Inflammatory macrophage treated with lipopolysaccharide for 4 hours (primary cell): ENCODE results near the gene P4HB.

Experiments
- DNase-seq: peaks from one replicate; pipeline ENCODE4 v3.0.0-alpha.2; 2020

P4HB gene

DNA sequence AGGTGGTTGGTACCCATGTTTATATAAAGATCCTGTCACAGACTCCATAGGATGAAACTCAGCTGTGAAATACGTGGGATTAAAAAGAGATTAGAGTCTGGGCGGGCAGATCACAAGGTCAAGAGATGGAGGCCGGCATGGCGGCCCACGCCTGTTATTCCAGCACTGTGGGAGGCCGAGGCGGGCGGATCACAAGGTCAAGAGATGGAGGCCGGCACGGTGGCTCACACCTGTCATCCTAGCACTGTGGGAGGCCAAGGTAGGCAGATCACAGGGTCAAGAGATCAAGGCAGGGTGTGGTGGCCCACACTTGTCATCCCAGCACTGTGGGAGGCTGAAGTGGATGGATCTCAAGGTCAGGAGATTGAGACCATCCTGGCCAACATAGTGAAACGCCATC, 35.1 kb upstream of the P4HB start:
- DNase-seq = no peak

DNA sequence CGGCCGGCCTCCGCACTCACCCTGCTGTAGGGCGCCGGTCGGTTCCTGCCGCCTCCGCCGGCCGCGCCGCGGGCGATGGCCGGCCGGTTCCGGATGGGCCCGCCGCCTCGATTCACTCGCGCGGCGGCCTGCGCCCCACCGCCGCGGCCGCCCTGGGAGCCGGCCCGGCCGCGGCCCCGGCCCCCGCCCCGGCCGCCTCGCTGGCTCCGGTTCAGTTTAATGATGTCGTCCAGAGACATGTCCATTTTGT, 30.9 kb upstream of the P4HB start:
- no peak for DNase-seq

DNA sequence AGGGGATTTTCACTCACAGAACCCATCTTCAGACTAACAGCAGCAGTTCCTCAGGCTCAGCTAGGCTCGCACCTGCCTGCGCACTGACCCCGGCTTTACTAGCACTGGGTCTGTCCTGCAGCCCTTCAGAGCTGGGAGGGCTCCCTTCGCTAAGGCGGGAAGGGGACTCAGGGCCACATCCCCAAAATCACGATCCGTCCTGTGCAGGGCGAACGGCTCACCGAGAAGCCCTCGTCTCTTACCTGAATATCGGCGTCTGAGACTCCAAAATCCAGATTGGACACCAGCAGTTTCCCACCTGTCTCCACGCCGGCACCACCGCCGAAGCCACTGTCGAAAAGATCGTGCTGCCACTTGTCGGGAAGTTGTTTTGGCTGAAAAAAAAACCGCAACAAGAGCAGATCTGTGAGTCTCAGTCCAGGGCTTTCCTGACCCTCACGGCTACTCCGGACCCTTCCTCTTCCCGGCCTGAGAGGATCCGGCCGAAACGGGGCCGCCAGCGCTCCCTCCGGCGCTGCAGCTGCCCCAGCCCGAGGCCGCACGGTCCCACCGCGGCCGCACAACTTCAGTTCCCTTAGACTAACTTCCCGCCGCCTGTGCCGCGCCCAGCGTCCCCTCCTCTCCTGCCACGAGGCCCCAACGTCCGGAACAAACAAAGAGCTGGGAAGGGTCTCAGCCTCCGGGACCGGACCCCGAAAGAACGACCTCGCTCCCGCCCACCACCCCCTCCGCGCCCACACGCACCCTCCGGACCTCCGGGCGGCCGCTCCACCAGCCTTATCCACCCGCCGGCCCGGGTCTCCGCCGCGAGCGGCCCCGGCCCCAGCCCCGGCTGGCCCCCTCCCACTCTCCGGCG, 30.3 kb upstream of the P4HB start:
- peak; percentile 33 for DNase-seq

DNA sequence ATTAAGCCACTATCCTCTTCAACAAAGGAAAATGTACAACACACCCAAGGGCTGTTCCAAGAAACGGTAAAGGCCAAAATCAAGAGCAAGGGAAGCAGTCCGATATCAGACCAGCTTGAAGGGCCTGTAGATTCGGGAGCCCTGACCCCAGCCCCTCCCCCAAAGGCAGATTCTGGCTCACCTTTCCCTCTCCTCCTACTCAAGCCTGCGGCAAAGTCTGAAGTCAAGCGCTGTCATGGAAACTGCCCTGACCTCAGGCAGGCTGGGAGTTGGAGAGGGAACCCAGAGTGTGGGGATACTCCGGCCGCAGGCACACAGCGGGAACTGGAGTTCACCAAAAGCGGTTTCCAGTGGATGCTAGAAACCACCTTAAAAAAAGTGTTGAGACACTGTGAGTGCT, 29.3 kb upstream of the P4HB start:
- no peak for DNase-seq

DNA sequence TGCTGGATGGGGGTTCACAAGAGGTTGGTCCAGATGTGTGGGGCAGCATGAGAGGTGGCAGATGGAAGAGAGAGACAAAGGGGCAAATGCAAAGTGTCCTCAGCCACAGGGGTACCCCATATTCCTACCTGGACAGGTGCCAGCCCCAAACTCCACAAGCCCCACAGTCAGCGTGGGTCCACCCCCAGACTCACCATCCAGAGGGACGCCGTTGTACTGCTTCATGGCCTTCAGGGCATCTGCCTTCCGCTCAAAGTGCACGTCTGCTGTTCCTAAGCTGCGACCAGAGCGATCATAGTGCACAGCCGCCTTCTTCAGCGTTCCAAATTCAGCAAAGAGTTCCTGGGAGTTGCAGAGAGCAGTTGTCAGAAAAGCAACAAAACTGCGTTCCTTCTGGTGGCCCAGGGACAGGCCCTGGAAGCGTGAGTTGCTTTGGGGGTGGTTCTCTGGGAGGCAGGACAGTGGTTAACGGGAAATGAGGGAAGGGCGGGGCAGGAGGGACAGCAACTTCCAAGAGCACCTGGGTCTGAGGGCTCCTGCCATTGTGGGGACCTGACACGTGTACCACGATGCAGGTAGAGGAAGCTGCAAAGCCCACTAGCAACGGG, 28.8 kb upstream of the P4HB start:
- no peak for DNase-seq

DNA sequence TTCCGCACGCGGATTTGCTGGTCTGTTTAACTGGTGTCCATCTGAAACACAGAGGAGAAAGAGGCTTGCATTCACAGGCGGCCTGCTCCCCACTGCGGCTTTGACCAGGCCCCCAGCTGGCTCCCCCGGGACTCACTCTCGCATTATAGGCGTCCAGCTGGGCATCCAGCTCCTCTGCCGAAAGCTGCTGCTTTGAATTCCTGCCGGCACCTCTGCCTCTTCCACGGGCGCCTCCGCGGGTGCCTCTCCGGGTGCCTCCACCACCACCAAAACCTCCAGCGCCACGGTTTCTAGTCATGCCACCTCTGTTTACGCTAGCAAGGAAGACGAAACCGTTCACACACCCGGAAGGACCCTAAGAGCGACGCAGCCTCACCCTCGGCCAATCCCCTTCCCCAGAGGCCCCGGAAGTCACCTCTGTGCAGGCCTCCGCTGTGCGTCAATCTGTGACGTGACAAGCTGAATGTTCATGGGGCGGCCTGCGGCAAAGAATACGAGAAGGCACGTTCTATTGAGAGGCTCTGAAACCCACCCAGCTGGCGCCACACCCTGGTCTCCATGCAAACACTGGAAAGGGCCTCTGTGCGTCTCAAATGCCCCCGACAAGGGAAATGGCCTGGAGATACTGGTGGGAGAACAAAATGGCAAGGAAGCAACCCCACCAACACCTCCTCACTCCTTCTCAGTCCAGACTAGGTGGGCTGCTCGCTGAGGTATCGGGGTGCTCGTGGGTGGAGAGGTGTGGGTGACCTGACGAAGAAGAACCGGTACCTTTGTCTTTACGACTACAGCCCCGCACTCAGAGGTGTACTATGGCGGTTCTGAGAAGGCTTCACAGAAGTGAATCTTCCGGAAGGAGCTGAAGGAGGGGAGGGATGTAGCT, 28.0 kb upstream of the P4HB start:
- no peak for DNase-seq

DNA sequence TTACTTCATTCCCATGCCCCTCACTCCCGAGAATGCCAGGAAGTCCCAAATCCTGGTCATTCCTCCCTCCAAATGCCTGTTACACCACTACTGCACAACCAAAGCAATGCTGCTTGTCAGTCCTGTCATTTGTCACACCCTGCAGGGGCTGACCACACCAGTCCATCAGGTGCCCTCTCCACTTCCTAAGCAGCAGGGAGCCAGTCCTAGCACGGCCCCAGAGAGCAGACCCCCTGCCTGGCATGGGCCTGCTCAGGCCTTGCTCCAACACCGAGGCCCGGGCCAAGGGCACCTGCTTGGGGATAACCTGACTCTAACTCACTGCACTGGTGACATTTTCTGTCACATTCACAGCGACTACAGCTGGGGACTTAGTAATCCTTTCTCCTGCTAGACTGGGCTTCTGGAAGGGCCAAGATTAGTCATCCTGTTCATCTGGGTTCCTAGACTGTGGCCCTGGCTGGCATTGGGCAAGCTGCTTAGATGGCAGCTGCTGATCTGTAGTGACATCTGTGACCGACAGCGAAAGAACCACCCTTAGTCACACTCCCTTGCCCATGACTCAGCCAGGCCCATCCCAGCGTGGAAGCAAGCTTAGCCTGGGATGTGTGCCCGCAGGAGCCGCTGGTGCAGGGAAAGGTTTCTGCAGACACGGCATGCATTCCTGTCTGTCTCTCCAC, 25.7 kb upstream of the P4HB start:
- DNase-seq = peak; percentile 40

DNA sequence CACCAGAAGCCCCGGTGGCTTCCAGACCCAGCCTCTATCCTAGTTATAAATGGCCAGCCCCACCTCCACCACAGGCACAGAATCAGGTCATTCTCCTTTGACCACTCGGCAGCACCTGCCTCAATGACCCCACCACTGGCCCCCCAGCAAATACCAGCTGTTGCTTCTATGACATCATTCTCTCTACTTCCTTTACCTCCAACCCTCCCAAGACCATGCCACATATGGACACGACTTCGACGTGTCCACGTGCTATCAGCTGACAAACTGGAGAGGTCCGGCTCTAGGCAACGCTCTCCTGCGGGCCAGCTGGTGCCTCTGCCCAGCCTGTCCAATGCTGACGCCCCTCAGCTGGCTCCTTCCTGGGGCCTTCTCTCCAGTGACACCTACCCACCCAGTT, 25.1 kb upstream of the P4HB start:
- no peak for DNase-seq

DNA sequence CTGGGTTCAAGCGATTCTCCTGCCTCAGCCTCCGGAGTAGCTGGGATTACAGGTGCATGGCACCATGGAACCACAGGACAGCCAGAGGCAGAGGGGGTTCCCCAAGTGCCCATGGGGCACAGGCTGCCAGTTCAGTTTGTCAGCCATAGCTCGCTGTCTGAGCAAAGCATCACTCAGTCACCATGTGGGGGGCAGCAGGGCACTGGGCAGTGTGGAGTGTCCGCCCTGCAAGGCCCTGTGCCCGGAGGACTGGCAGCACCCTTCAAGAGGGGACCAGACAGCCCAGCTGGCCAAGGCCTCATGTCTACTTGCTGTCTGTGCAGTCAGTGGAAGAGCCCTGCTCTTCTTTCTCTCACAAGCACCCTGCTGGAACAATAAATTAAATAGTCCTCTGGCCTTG, 24.6 kb upstream of the P4HB start:
- no peak for DNase-seq

DNA sequence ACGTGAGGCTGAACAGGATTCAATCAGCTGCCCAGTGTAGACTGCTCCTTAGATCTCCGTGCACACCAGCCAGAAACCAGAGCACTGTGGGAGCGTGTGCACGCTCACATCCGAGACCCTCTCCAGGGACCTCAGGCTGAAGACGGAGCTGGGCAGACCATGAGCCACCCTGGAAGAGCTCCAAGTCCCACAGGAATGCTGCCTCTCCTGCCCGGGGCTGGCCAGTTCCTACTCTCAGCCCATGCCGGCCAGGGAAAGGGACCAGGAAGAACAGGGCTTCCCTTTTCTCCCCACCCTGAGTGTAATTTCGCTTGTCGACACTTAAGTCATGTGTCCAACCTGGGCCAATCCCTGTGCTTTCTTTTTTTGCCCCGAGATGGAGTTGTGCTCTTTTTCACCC, 24.2 kb upstream of the P4HB start:
- DNase-seq = no peak

DNA sequence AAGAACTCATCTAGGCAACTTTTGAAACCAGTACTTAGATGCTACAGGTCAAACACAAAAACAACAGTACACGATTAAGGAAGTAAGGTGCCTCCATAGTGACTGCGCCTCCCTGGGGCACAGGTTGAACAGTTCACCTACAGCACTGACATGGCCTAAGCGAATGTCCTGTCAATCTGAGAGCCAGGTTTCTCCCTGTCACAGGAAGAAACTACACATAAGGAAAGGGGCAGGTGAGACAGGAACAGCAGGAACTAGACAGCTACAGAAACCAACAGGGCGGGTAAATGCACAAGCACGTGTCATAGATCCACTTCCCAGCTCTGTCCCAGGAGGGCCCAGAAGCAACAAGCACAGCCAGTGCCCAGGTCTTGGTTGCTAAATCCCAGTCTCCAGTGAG, 18.8 kb upstream of the P4HB start:
- DNase-seq = no peak

DNA sequence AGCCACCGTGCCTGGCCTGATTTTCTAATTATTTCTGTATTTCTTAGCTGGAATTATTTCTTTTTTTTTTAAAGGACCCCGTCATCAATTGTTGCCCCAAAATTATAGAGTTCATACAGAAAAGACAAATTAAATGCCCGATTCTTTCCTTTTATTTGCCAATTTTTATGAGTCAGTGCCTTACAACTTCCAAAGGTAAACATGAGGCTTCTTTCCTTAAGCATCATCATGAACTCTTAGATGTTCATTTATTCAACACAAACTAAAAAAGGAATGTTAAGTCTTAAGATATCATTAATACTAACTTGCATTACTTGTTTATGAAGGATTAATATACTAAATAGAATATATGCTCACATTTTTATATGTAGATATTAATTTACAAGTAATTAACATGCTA, 18.0 kb upstream of the P4HB start:
- DNase-seq = no peak

DNA sequence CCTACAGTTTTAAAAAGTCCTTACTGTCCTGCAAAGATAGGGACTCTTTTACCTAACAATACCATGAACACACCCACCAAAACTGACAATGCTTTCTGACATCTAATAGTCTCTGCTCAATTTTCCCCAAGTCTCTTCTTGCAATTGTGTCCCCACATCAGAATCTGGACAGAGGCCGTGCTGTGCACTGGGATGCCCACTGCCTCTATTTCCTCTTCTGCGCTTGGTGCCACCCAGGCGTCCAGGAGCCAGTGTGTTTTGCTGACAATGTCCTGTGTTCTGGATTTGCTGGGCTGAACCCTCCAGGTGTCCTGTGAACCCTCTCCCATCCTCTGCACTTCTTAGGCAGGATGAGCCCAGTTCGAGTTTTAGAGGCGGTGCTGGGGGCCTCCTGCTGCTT, 17.2 kb upstream of the P4HB start:
- DNase-seq = no peak

DNA sequence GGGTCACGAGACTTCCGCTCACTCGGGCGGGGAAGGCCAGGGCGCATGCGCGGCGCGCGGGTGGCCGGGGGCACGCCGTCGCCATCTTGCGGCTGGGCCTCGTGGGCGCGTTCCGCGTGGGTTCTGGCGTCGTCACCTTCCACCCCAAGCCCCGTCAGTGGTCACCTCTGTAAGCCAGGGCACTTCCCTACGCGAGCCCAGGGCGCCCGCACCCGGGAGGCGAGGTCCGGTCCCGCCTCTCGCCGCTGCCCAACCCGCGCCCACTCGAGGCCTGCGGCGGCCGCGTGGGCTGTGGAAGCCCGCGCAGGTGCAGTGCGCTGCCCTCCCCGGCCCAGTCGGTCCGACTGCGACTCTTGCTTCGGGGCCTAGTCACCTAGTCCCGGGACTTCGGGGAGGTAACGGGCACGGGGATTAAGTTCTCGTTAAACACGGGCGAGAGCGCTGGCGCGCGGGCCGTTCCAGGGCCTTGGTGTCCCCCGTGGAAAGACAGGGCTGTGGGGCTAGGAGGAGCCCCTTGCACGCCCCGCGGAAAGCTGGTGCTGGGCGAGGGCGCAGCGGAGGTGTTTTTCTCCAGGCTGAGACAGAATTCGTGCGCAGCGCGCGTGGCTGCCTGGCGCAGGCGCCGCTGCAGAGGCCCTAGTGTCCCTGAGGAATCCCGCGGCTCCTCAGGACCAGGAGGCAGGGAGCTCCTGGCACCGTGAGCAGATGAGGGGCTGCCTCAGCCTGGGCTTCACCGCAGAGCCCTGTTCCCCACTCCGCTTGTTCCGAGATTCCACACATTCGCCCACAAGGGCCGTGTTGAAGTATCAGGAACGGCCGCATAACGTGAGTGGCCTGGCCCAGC, 11.3 kb upstream of the P4HB start:
- DNase-seq = peak; percentile 94

DNA sequence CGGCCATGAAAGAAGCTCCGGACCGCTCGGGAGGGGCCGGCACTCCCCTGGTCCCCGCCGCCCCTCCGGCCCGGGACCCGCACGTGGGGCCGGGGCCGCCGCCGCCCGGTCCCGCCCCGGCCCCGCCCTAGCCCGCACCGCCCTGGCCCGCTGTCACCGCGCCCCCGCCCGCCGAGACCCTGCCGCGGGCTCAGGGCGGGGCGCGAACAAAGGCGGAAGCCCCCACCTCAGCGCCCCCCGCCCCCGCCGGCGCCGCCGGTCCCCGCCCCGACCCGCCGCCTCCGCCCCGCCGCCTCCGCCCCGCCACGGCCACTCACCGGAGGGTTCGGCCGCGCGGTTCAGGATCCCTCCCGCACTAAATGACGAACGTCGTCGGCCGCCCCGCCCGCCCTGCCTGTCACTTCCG, 10.6 kb upstream of the P4HB start, which contains the start of gene ARHGDIA:
ARHGDIA (minus strand) TSS at position 357 of the 406 bp plus-strand sequence. CDS start 1,407 bp downstream, outside the sequence.
- DNase-seq = no peak

DNA sequence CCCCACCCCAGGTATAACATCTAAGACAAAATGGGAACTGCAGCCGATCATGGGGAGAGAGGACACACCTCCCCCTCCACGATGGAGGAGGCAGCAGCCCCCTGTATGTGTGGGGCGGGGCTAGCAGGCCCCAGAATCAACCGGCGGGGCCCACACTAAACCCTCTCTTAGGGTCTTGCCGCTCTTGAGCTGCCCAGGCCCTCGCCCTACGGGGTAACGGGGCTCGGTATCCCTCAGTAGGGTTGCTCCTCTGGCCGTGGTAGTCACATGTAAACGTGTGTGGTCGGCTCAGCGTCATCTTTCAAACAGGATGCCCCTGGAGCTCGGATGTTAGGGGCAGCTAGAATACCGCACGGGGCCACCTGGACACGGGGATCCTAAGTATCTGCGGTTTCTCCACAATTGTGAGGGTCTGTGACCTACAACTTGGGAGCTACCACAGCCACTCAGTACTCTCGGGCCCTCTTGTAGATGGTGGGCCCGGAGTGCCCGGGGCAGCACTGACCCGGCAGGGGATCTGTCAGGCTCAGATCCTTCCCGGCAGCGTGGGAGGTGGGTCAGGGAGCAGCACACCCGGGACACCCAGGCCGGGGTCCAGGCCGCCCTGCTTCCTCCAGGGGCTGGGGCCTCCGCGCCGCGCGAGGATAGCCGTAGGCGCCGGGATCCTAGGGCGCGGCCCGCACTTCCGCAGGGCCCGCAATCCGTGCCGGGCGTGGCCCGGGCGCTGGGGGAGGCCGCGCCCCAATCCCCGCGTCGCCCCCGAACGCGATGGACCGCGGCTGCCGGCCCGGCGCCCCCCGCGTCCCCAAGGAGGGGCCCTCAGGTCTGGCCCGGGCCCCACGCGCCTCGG, 10.0 kb upstream of the P4HB start:
- peak; percentile 54 for DNase-seq

DNA sequence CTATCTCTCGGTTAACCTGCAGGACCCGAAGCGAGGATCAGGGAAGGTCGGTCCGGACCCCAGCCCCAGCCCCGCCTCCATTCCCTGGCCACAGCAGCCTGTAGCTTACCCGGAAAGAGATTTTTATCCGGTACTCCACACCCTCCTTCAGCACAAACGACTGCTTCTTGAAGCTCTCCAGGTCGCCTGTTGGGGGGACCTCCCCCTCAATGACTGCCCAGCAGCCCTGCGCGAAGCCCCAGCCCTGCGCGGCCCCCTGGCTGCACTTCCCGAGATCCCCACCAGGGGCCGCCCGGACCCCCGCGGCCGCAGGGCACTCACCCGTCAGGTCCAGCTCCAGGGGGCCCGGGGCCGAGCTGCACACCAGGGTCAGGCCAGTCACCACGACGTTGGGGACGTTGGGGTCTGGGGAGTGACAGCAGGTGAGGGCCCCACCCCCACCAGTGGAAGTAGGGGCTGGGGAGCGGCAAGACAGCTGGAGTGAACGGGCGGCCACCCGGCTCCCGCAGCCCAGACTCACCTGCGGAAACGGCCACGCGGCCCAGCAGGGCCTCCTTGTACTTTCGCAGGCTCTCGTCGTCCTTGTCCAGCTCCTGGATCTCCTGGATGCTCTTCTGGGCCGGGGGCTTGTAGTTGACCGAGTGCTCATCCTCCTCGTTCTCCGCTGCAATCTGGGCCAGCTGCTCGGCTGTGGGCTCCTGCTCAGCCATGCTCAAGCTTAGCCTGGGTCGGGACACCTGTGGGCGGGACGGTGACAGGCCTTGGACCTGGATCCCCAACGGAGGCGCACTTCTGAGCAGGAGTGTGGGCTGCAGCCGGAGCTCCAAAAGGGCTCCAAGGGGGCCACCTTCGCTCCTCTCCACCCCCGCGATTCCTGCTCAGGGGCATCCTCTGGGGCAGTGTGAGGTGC, 9.1 kb upstream of the P4HB start:
- DNase-seq = no peak

DNA sequence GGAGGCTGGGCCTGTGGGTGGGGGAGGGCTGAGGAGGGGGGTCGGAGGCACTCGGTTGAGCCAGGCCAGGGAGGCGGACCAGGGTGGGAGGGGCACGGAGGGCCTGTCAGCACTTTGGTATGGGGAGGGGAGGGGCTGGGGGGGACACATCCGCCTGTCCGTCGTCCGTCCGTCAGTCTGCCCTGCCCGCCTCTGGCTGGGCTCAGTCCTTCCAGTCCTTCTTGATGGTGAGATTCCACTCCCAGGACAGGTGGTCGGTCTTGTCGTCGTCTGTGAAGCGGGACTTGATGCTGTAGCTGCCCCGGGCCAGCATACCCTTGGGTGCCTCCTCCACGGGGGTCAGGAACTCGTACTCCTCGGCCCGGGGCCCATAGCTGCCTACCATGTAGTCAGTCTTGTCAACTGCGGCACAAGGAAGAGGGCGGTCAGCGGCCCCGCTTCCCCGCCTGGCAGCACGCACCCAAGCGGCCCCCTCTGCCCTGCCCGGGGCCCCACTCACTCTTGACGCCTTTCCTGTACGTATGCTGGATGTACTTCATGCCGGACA, 8.4 kb upstream of the P4HB start:
- no peak for DNase-seq

DNA sequence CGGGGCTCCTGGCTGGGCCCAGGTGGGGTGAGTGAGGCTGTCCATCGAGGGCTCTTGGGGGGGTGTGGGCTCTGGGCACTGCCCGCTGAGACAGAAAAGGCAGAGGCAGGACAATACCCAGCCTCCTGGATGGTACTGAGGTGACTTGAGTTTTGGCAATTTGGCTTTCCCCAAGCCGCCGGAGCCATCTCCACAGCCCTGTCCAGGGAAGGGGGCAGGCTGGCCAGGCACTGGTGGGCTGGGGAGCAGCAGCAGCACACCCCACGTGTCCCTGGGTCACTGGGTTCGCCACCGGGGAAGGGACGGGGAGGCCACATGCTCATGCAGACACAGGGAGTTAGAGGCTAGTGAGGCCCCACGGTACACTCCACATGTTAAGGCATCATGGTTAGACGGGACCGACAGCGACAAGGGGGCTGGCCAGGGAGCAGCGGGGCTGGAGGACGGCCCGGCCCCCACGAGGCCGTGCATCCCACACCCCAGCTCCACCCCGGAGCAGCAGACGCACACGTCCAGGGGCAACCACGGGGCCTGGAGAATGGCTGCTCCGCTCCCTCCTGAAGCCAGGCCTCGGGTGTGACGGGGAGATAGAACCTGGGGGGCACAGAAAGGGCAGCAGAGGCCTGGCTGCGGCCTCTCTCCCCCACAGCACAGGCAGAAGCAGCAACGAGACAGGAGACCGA, 7.8 kb upstream of the P4HB start:
- no peak for DNase-seq
